WTC11 (cell line): Measurements from ENCODE around the gene ERC1. TPM values are rescaled to one million over a fixed set of nuclear protein-coding genes. Genes with fewer than 3 reads are reported as not detected.

Source experiments
- ATAC-seq: fragments of 200-7000 bp; cut with Tn5 transposase; 2 replicates; pipeline ENCODE4 v1.10.0; 2021; ENCODE audit warnings: mild to moderate bottlenecking, moderate library complexity
- CTCF ChIA-PET: fragments of 300-600 bp; sonication (Branson Sonifier 250); formaldehyde crosslinking; loops from one replicate; lab custom pipeline; 2021; ENCODE audit warnings: antibody characterized with exemption; lab: Charles Lee
- POLR2A ChIA-PET: fragments of 350-600 bp; sonication (Branson Sonifier 250); formaldehyde crosslinking; loops from one replicate; lab custom pipeline; 2021; ENCODE audit warnings: antibody characterized with exemption; lab: Charles Lee
- DNase-seq: peaks from one replicate; pipeline ENCODE4 v3.0.0; 2021; ENCODE audit warnings: low spot score
- H3K27ac Mint-ChIP-seq: 2 replicates; pipeline ENCODE4 v1.8.0; 2021; ENCODE audit warnings: mixed read lengths
- H3K27me3 Mint-ChIP-seq: 2 replicates; pipeline ENCODE4 v1.8.0; 2021; ENCODE audit warnings: low read depth, mild to moderate bottlenecking, moderate library complexity, mixed read lengths
- H3K36me3 Mint-ChIP-seq: 2 replicates; pipeline ENCODE4 v1.8.0; 2021; ENCODE audit warnings: mixed read lengths
- H3K4me1 Mint-ChIP-seq: 2 replicates; pipeline ENCODE4 v1.8.0; 2022; ENCODE audit warnings: mixed read lengths
- H3K4me3 Mint-ChIP-seq: 2 replicates; pipeline ENCODE4 v1.8.0; 2021; ENCODE audit warnings: mild to moderate bottlenecking, moderate library complexity, mixed read lengths
- H3K9me3 Mint-ChIP-seq: 2 replicates; pipeline ENCODE4 v1.8.0; 2021; ENCODE audit warnings: mixed read lengths
- ARID4B ChIP-seq: sonication (generic); formaldehyde crosslinking; IDR thresholded peaks from 2 replicates; pipeline ENCODE4 v1.8.0; 2023; ENCODE audit warnings: missing genetic modification reagents, mild to moderate bottlenecking, borderline replicate concordance
- E2F1 ChIP-seq: sonication (generic); formaldehyde crosslinking; IDR thresholded peaks from 2 replicates; pipeline ENCODE4 v1.8.0; 2022; ENCODE audit warnings: mild to moderate bottlenecking, missing genetic modification reagents
- FOXP1 ChIP-seq: sonication (generic); formaldehyde crosslinking; IDR thresholded peaks from 2 replicates; pipeline ENCODE4 v1.8.0; 2022; ENCODE audit warnings: missing genetic modification reagents, mild to moderate bottlenecking, moderate library complexity, borderline replicate concordance
- HMGXB4 ChIP-seq: sonication (generic); formaldehyde crosslinking; IDR thresholded peaks from 2 replicates; pipeline ENCODE4 v1.8.1; 2023; ENCODE audit warnings: mild to moderate bottlenecking, moderate library complexity, missing genetic modification reagents
- IRF1 ChIP-seq: sonication (generic); formaldehyde crosslinking; IDR thresholded peaks from 2 replicates; pipeline ENCODE4 v1.8.0; 2023; ENCODE audit warnings: missing genetic modification reagents
- IRF2 ChIP-seq: sonication (generic); formaldehyde crosslinking; IDR thresholded peaks from 2 replicates; pipeline ENCODE4 v1.8.0; 2022; ENCODE audit warnings: low read depth, missing genetic modification reagents, borderline replicate concordance
- KAT7 ChIP-seq: sonication (generic); formaldehyde crosslinking; IDR thresholded peaks from 2 replicates; pipeline ENCODE4 v1.8.1; 2023; ENCODE audit warnings: missing genetic modification reagents, mild to moderate bottlenecking, borderline replicate concordance
- MAX ChIP-seq: sonication (generic); formaldehyde crosslinking; IDR thresholded peaks from 2 replicates; pipeline ENCODE4 v1.8.0; 2022; ENCODE audit warnings: mild to moderate bottlenecking, missing genetic modification reagents
- NFATC4 ChIP-seq: fragments of 250-450 bp; sonication (Bioruptor Pico); IDR thresholded peaks from 2 replicates; pipeline ENCODE4 v1.9.0; 2021; ENCODE audit warnings: mild to moderate bottlenecking
- PREB ChIP-seq: sonication (generic); formaldehyde crosslinking; IDR thresholded peaks from 2 replicates; pipeline ENCODE4 v1.8.1; 2022; ENCODE audit warnings: mild to moderate bottlenecking, missing genetic modification reagents, moderate library complexity, borderline replicate concordance
- RELA ChIP-seq: sonication (generic); formaldehyde crosslinking; IDR thresholded peaks from 2 replicates; pipeline ENCODE4 v1.8.1; 2022; ENCODE audit warnings: missing genetic modification reagents, mild to moderate bottlenecking, borderline replicate concordance
- RORB ChIP-seq: fragments of 250-450 bp; sonication (Bioruptor Pico); IDR thresholded peaks from 2 replicates; pipeline ENCODE4 v1.9.0; 2021; ENCODE audit warnings: mild to moderate bottlenecking
- USF2 ChIP-seq: sonication (generic); formaldehyde crosslinking; IDR thresholded peaks from 2 replicates; pipeline ENCODE4 v1.8.1; 2023; ENCODE audit warnings: mild to moderate bottlenecking, missing genetic modification reagents, moderate library complexity
- ZNF138 ChIP-seq: sonication (generic); formaldehyde crosslinking; conservative IDR thresholded peaks from 2 replicates; pipeline ENCODE4 v1.8.1; 2022; ENCODE audit warnings: mild to moderate bottlenecking, moderate library complexity, missing genetic modification reagents
- ZNF263 ChIP-seq: sonication (generic); formaldehyde crosslinking; IDR thresholded peaks from 2 replicates; pipeline ENCODE4 v1.8.1; 2022; ENCODE audit warnings: low read depth, mild to moderate bottlenecking, moderate library complexity, missing genetic modification reagents
- ZNF423 ChIP-seq: fragments of 250-450 bp; sonication (Bioruptor Pico); IDR thresholded peaks from 2 replicates; pipeline ENCODE4 v2.1.2; 2022; ENCODE audit warnings: mild to moderate bottlenecking, moderate library complexity
- total RNA-seq: library from RNA; stranded (reverse); gene quantifications from 3 replicates; pipeline ENCODE4 v1.2.3, GENCODE V29; 2021

Gene ERC1
- total RNA-seq, 1 experiment from 2014 or later = 47.5 TPM

- TF ChIP-seq ZNF138 (CRISPR knock-in tag) (no peak), IRF1 (CRISPR knock-in tag) (no peak), RELA (CRISPR knock-in tag) (no peak), HMGXB4 (CRISPR knock-in tag) (no peak), ZNF263 (CRISPR knock-in tag) (no peak), RORB (no peak), FOXP1 (no peak), ZNF423 (CRISPR knock-in tag) (no peak), KAT7 (CRISPR knock-in tag) (no peak), E2F1 (CRISPR knock-in tag) (no peak), NFATC4 (CRISPR knock-in tag) (no peak), IRF2 (CRISPR knock-in tag) (no peak), ARID4B (CRISPR knock-in tag) (no peak)
These were observed 166.0 kb downstream of the ERC1 start (continued) for GRCh38 chr12:1157046-1157445.

GRCh38 chr12:1161197-1161596 is 170.2 kb downstream of the ERC1 start:
- POLR2A ChIA-PET = no interaction called here
- H3K4me1 Mint-ChIP-seq = no peaks in the 10 kb centered on the region

More at GRCh38 chr12:1161197-1161596, 170.2 kb downstream of the ERC1 start:
- Mint-ChIP-seq H3K27me3 (no peaks in the 10 kb centered on the region), H3K4me3 (no peak overlapping the region), H3K27ac (no peak overlapping the region), H3K9me3 (peaks cover 4% of the 10 kb centered on the region), H3K36me3 (peaks cover 9% of the 10 kb centered on the region)
- TF ChIP-seq MAX (CRISPR knock-in tag) = no peak
- no peak for TF ChIP-seq USF2 (CRISPR knock-in tag)
- no peak for TF ChIP-seq E2F1 (CRISPR knock-in tag)
- no peak for TF ChIP-seq PREB (CRISPR knock-in tag)
- DNase-seq (no peak), ATAC-seq (no peak)
- CTCF ChIA-PET = no interaction called here
